HL-60/S4 treated with phorbol 12-myristate 13-acetate at 8.2 ng/mL for 4 days and 3 days (cell line): Measurements from ENCODE around the gene ACTG2.
"Not testable (repeated sequence)": the region's sequence is repeated elsewhere in the genome, so short reads cannot be mapped to it uniquely, and the experiment has no call there.

Experiments used
- in situ Hi-C: fragments of 300-500 bp; cut with MboI; formaldehyde crosslinking; loops from 2 replicates; pipeline ENCODE4 v1.15.0; 2022; ENCODE audit warnings: low sequenced_read_pairs

The ACTG2 gene

GRCh38 chr2:73891276-73891901 lies 1.4 kb upstream of the ACTG2 start:
- in situ Hi-C loops, result no loop called here

GRCh38 chr2:73893764-73894474 lies 1.1 kb downstream of the ACTG2 start:
- in situ Hi-C loops, result no loop called here

GRCh38 chr2:73894475-73894850 lies 1.7 kb downstream of the ACTG2 start:
- in situ Hi-C loops, result no loop called here

- in situ Hi-C loops, result no loop called here
Measured at GRCh38 chr2:73894877-73895276, 2.1 kb downstream of the ACTG2 start.

GRCh38 chr2:73895473-73895872 lies 2.7 kb downstream of the ACTG2 start:
- in situ Hi-C loops, result no loop called here

- in situ Hi-C loops, result no loop called here
Measured at GRCh38 chr2:73896362-73897239, 3.8 kb downstream of the ACTG2 start.

- in situ Hi-C loops, result no loop called here
Measured at GRCh38 chr2:73897240-73897583, 4.4 kb downstream of the ACTG2 start.

- in situ Hi-C loops, result no loop called here
Measured at GRCh38 chr2:73897934-73898333, 5.1 kb downstream of the ACTG2 start.

- in situ Hi-C loops, result no loop called here
Measured at GRCh38 chr2:73899801-73900336, 7.1 kb downstream of the ACTG2 start.

GRCh38 chr2:73901143-73901542 lies 8.3 kb downstream of the ACTG2 start:
- in situ Hi-C loops, result no loop called here

GRCh38 chr2:73902284-73902683 lies 9.5 kb downstream of the ACTG2 start:
- in situ Hi-C loops, result no loop called here

GRCh38 chr2:73903313-73903712 lies 10.5 kb downstream of the ACTG2 start:
- in situ Hi-C loops, result no loop called here

GRCh38 chr2:73903949-73904613 lies 11.3 kb downstream of the ACTG2 start:
- in situ Hi-C loops, result not testable (repeated sequence)

GRCh38 chr2:73904952-73905351 lies 12.1 kb downstream of the ACTG2 start:
- in situ Hi-C loops, result no loop called here

GRCh38 chr2:73906847-73907505 lies 14.2 kb downstream of the ACTG2 start:
- in situ Hi-C loops, result no loop called here

- in situ Hi-C loops, result no loop called here
Measured at GRCh38 chr2:73907840-73908452, 15.1 kb downstream of the ACTG2 start.

- in situ Hi-C loops, result no loop called here
Measured at GRCh38 chr2:73908689-73909652, 16.2 kb downstream of the ACTG2 start.

GRCh38 chr2:73910873-73911547 lies 18.2 kb downstream of the ACTG2 start:
- in situ Hi-C loops, result no loop called here
